Left ventricle myocardium inferior (tissue), 1 donor: ENCODE measurements around the gene SCAMP4. TPM values are rescaled to one million over a fixed set of nuclear protein-coding genes. Genes with fewer than 3 reads are reported as not detected.

Source experiments
- DNase-seq: peaks from one replicate; pipeline ENCODE4 v3.0.0-alpha.2; 2020
- H3K27ac ChIP-seq: fragments of 200-600 bp; replicated peaks from 2 replicates; pipeline ENCODE4 v1.8.0; 2021
- H3K27me3 ChIP-seq: fragments of 200-600 bp; 2 replicates; pipeline ENCODE4 v1.8.0; 2021; ENCODE audit warnings: low read depth
- H3K36me3 ChIP-seq: fragments of 200-600 bp; 2 replicates; pipeline ENCODE4 v1.8.0; 2021
- H3K4me1 ChIP-seq: fragments of 200-600 bp; 2 replicates; pipeline ENCODE4 v1.8.0; 2021
- H3K4me3 ChIP-seq: fragments of 200-600 bp; 2 replicates; pipeline ENCODE4 v1.8.0; 2021; ENCODE audit warnings: mild to moderate bottlenecking, moderate library complexity
- H3K9me3 ChIP-seq: fragments of 200-600 bp; replicated peaks from 2 replicates; pipeline ENCODE4 v1.8.0; 2021
- CTCF ChIP-seq: fragments of 200-600 bp; IDR thresholded peaks from 2 replicates; pipeline ENCODE4 v1.8.0; 2021; ENCODE audit warnings: antibody characterized with exemption, mild to moderate bottlenecking, borderline replicate concordance
- intact Hi-C: fragments of 100-400 bp; cut with micrococcal nuclease; formaldehyde crosslinking; loops from one replicate; pipeline ENCODE4 v1.11.0; 2022
- total RNA-seq: library from RNA; stranded (reverse); fragmentation: NEBNext Ultra II Directional; extraction: Animal tissue kit (Norgen Biotek cat#: 25700); gene quantifications from one replicate; pipeline ENCODE4 v1.2.1, GENCODE V29; 2021
- donor health status: DM: no; HTN: yes; CAD: no; lungs with severe emphysema.

Gene SCAMP4
- total RNA-seq, 1 donor from 2014 or later: 16.2 TPM

DNA sequence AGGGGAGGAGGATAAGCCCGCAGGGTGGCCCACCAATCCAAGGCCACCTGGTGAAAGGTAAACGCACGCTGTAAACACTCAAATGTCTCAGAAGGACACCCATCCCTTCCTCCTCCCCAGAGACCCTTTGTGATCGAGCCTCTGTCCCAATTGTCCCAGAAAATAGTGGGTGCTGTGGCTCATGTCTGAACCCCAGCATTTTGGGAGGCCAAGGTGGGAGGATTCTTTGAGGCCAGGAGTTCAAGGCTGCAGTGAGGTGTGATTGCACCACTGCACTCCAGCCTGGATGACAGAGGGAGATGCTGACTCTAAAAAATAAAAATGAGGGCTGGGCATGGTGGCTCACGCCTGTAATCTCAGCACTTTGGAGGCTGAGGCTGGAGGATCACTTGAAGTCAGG lies 16.8 kb upstream of the SCAMP4 start:
- H3K4me1 ChIP-seq: peaks cover 26% of the 10 kb centered on the region
- no peak for TF ChIP-seq CTCF
- H3K9me3 ChIP-seq: no peaks in the 10 kb centered on the region
- no peak overlapping the region for H3K4me3 ChIP-seq
- intact Hi-C loops: no loop called here
- no peaks in the 10 kb centered on the region for H3K27me3 ChIP-seq
- H3K27ac ChIP-seq: no peak overlapping the region
- H3K36me3 ChIP-seq: no peaks in the 10 kb centered on the region
- no peak for DNase-seq

DNA sequence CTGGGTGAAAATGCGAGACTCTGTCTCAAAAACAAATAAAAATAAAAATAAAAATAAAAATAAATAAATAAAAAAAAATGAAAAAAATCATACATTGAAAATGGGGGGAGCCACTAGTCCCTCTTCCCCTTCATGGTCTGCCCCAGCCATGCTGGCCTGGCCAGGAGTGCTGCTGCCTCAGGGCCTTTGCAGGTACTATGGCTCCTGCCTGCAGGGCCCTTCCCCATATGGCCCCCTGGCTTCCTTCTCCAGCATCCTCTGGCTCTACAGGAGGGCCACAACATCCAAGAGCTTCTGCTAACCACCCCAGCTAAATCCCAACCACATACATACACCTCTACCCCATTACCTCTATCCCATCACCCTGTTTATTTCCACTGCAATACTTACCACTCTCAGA lies 15.3 kb upstream of the SCAMP4 start:
- intact Hi-C loops: no loop called here
- Histone ChIP-seq H3K4me3 (no peak overlapping the region), H3K27me3 (no peaks in the 10 kb centered on the region), H3K36me3 (no peaks in the 10 kb centered on the region), H3K4me1 (peaks cover 11% of the 10 kb centered on the region), H3K9me3 (no peaks in the 10 kb centered on the region), H3K27ac (no peak overlapping the region)
- DNase-seq: no peak
- TF ChIP-seq CTCF: no peak

- no peak for DNase-seq
- no peak for TF ChIP-seq CTCF
- Histone ChIP-seq H3K36me3 (no peaks in the 10 kb centered on the region), H3K9me3 (no peaks in the 10 kb centered on the region), H3K27ac (no peak overlapping the region), H3K4me1 (peaks cover 29% of the 10 kb centered on the region), H3K4me3 (no peak overlapping the region), H3K27me3 (no peaks in the 10 kb centered on the region)
- intact Hi-C loops: no loop called here
Measured at GRCh38 chr19:1893791-1894190, 11.4 kb upstream of the SCAMP4 start.

DNA sequence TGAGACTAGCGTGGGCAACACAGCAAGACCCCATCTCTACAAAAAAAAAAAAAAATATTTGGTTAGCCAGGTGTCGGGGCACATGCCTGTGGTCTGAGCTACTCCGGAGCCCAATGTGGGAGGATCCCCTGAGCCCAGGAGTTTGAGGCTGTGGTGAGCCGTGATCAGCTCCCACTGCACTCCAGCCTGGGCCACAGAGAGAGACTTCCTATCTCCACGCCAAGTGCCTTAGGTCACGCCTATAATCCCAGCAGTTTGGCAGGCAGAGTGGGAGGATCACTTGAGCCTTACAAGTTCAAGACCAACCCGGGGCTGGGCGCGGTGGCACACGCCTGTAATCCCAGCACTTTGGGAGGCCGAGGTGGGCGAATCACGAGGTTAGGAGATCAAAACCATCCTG lies 8.7 kb upstream of the SCAMP4 start:
- H3K4me3 ChIP-seq: no peak overlapping the region
- intact Hi-C loops: no loop called here
- no peaks in the 10 kb centered on the region for H3K36me3 ChIP-seq
- H3K9me3 ChIP-seq: no peaks in the 10 kb centered on the region
- no peak for DNase-seq
- no peaks in the 10 kb centered on the region for H3K27me3 ChIP-seq
- TF ChIP-seq CTCF: no peak
- no peak overlapping the region for H3K27ac ChIP-seq
- H3K4me1 ChIP-seq: peaks cover 29% of the 10 kb centered on the region

- Histone ChIP-seq H3K27me3 (no peaks in the 10 kb centered on the region), H3K4me1 (peaks cover 24% of the 10 kb centered on the region), H3K27ac (peak overlapping the region; percentile 40), H3K9me3 (no peaks in the 10 kb centered on the region), H3K4me3 (no peak overlapping the region), H3K36me3 (no peaks in the 10 kb centered on the region)
- no peak for TF ChIP-seq CTCF
- peak; percentile 39 for DNase-seq
- intact Hi-C loops: no loop called here
Measured at GRCh38 chr19:1901940-1902404, 3.2 kb upstream of the SCAMP4 start.

GRCh38 chr19:1902923-1903322 lies 2.3 kb upstream of the SCAMP4 start:
- DNase-seq: no peak
- no peaks in the 10 kb centered on the region for H3K9me3 ChIP-seq
- H3K4me1 ChIP-seq: peaks cover 14% of the 10 kb centered on the region
- no peaks in the 10 kb centered on the region for H3K27me3 ChIP-seq
- no peaks in the 10 kb centered on the region for H3K36me3 ChIP-seq
- TF ChIP-seq CTCF: no peak
- no peak overlapping the region for H3K4me3 ChIP-seq
- H3K27ac ChIP-seq: peak overlapping the region; percentile 8
- intact Hi-C loops: no loop called here
